Activated naive CD4-positive, alpha-beta T cell treated with anti-CD3 and anti-CD28 coated beads, Interleukin-2, amount 50 U/mL, for 24 hours (primary cell): Measurements from ENCODE around the gene RIPOR3.

ENCODE experiments used
- H3K27ac Mint-ChIP-seq: one replicate; pipeline ENCODE4 v1.8.0; 2021; ENCODE audit warnings: mild to moderate bottlenecking, mixed read lengths
- H3K27me3 Mint-ChIP-seq: one replicate; pipeline ENCODE4 v1.8.0; 2021; ENCODE audit warnings: mixed read lengths
- H3K36me3 Mint-ChIP-seq: one replicate; pipeline ENCODE4 v1.8.0; 2021; ENCODE audit warnings: mixed read lengths
- H3K4me1 Mint-ChIP-seq: one replicate; pipeline ENCODE4 v1.8.0; 2021; ENCODE audit warnings: mixed read lengths
- H3K4me3 Mint-ChIP-seq: one replicate; pipeline ENCODE4 v1.8.0; 2021; ENCODE audit warnings: mild to moderate bottlenecking, mixed read lengths
- H3K9me3 Mint-ChIP-seq: one replicate; pipeline ENCODE4 v1.8.0; 2021; ENCODE audit warnings: mixed read lengths

RIPOR3 gene

DNA sequence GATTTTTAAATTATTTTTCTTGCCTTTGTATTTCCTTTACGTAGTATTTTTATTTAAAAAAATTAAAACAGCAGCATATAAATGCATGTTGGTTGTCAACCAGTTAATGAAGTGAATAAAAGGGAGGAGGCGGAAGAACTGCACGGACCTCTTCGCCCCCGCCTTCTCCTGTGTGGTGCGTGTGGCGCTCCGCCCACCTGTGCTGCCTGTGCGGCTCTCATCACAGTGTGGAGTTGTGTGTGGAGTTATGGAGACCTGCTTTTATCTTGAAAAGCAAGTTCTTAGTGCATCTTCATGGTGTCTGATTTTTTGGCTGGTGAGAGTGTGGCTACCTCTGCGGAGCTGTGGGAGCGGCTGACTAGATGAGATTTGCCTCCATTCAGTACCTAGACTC is 122.8 kb downstream of the RIPOR3 start:
- no peaks in the 10 kb centered on the region for H3K9me3 Mint-ChIP-seq
- H3K27me3 Mint-ChIP-seq: no peaks in the 10 kb centered on the region
- H3K36me3 Mint-ChIP-seq: peaks cover 21% of the 10 kb centered on the region
- H3K27ac Mint-ChIP-seq: peak overlapping the region; percentile 77
- H3K4me1 Mint-ChIP-seq: peaks cover 83% of the 10 kb centered on the region
- H3K4me3 Mint-ChIP-seq: peak overlapping the region; percentile 11

DNA sequence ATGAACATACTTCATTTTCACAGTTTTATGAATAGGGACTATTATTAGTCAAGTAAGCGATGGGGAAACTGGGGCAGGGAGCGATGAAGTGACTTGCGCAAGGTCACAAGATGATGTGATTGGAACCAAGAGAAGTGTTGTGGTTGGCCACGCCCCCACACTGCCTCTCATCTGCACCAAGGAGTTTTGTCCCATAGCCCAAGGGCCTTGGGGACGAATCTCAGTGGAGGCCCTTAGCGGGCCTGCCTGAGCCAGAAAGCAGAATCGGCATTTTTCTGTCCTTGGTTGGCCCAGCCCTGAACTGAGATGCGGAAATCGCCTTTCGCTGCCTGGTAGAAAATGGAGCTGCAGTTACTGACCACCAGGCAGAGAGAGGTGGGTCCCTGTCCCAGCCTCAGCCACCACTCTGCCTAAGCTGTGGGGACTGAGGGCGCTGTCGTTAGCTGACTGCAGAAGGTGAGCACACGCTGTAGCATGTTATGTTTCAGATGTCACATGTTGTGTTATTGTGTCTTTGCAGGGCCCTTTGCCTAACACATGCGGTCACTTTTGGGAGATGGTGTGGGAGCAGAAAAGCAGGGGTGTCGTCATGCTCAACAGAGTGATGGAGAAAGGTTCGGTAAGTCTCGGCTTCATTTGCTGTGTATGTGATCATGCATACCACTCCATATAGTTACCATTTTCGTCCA is 123.3 kb downstream of the RIPOR3 start:
- no peaks in the 10 kb centered on the region for H3K27me3 Mint-ChIP-seq
- peaks cover 24% of the 10 kb centered on the region for H3K36me3 Mint-ChIP-seq
- peaks cover 83% of the 10 kb centered on the region for H3K4me1 Mint-ChIP-seq
- H3K9me3 Mint-ChIP-seq: no peaks in the 10 kb centered on the region
- peak overlapping the region; percentile 13 for H3K4me3 Mint-ChIP-seq
- H3K27ac Mint-ChIP-seq: peak overlapping the region; percentile 82

DNA sequence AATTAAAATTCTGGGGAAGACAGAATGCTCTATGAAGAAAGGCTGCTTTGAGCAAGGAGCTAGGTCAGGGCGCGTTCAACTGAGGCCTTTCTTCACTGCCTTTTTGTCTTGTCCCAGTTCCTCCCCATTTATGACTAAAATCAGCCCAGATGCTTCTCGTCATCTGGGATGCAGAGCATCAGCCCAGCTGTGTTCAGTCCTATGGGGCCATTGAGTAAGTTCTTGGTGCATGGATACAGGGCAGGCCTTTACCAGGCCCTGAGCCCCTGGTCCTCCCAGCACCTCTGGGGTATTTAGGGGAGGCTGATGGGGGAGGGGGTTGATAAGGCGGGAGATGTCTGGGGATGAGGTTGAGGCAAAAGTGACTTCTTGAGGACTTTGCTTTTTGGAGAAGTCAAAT is 125.5 kb downstream of the RIPOR3 start:
- no peaks in the 10 kb centered on the region for H3K9me3 Mint-ChIP-seq
- H3K27me3 Mint-ChIP-seq: no peaks in the 10 kb centered on the region
- H3K4me3 Mint-ChIP-seq: no peak overlapping the region
- peak overlapping the region; percentile 65 for H3K27ac Mint-ChIP-seq
- H3K4me1 Mint-ChIP-seq: peaks cover 84% of the 10 kb centered on the region
- H3K36me3 Mint-ChIP-seq: peaks cover 28% of the 10 kb centered on the region

DNA sequence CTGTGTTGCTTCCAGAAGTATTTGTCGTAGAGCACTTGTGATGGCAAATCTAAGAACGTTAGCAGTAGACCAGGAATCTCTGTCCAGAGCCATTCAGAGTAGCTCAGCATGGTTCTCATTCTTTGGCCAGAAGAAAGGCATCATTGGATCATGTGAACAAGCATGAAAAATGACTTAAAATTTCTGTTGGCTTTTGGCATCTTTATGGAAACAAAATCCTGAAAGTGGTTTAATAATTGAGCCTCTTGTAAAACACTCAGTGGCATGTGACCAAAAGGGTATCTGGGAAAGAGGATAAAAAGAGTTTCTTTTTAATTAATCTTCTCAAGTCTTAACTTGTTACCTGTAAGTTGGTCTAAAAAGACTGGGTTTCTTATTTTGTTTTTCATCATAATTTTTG is 126.0 kb downstream of the RIPOR3 start:
- Mint-ChIP-seq H3K36me3 (peaks cover 28% of the 10 kb centered on the region), H3K4me3 (no peak overlapping the region), H3K27me3 (no peaks in the 10 kb centered on the region), H3K4me1 (peaks cover 82% of the 10 kb centered on the region), H3K27ac (peak overlapping the region; percentile 99), H3K9me3 (no peaks in the 10 kb centered on the region)

DNA sequence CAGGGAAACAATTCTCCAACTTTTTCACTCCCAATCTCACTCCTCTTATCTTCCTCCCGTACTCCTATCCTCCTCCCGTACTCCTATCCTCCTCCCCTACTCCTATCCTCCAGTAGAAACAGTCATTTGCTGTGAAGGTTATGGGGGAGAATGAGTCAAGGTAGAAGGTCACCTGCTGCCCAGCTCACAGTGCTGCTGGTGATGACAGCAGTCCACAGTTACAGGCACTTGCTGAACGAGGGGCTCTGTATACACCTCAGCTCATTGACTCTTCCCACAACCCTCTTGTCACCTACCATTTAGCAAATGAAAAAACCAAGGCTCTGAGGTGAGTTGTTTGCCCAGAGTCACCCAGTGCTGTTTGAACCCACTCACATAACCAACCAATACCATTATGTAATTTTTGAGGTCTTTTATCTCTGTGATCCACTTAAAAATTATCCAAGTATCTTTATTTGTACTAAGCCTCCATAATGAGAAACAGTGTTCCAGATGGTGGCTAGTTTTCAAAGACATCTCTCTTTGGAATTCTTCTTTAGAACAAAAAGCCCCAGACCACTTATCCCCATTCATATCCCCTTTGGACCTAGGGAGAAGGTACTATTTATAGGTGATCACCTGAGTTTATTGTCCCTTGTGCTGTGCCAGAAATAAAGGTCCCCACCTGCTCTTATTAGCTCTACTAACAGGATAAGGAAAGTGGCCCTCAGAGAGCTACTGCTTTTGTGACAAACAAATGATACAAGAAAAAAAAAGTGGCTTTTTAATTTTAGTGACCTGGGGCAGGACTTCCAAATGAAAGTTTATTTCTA is 128.0 kb downstream of the RIPOR3 start:
- H3K36me3 Mint-ChIP-seq: peaks cover 24% of the 10 kb centered on the region

DNA sequence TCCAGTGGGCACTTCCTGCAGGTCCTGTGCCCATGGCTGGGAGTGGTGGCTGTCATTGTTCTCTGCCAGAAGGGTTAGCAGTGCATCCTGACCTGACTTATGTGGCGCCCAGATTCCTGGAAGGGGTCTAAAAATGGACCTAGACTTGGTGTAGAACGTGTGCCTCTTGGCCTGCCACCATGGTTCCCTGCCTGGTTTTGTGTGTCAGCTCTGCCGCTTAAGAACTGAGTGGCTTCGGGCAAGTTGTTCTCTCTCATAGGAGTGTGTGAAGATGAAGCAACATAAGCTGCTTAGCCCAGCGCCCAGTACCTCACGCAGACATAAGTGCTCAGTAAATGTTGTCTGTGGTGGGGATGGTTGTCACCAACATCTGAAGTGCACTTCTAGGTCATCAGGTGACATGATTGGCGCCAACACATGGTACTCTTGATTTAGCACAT is 129.1 kb downstream of the RIPOR3 start:
- H3K27me3 Mint-ChIP-seq: no peaks in the 10 kb centered on the region
- H3K4me1 Mint-ChIP-seq: peaks cover 80% of the 10 kb centered on the region
- H3K9me3 Mint-ChIP-seq: no peaks in the 10 kb centered on the region
- no peak overlapping the region for H3K4me3 Mint-ChIP-seq
- peak overlapping the region; percentile 99 for H3K27ac Mint-ChIP-seq
- peaks cover 20% of the 10 kb centered on the region for H3K36me3 Mint-ChIP-seq

More for the DNA sequence above, 128.0 kb downstream of the RIPOR3 start:
- Mint-ChIP-seq H3K4me1 (peaks cover 79% of the 10 kb centered on the region), H3K4me3 (peak overlapping the region; percentile 73), H3K9me3 (no peaks in the 10 kb centered on the region), H3K27me3 (no peaks in the 10 kb centered on the region), H3K27ac (peak overlapping the region; percentile 99)

DNA sequence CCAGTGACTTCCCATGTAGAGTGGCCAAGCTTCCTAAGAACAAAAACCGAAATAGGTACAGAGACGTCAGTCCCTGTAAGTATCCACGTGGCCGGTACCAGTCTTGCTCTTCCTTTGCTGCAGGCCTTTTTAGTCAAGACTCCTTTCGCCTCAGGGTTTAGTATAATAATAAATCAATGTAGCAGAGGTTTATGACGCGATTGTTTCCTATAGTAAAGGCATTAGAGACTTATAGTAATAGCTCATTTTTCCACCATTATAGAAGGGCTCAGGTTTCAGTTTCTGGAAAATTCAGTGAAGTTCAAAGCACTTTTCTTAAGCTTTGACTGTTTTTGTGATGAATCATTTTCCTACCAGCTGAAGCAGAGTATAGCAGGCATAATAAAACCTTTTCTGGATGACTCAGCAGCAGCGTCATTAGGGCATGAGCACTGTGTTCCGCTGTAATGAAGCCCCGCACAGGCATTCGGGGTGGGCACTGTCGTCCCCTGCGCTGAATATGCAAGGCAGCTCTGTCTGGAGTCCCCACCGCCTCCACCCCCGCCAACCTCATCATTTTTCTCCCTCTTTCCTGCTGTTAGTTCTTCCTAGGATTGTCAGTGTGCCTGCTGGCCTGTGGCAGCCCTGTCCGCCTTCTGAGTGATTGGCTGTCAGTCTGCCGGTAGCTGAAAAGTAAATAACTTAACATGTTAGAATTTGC is 129.8 kb downstream of the RIPOR3 start:
- Mint-ChIP-seq H3K9me3 (no peaks in the 10 kb centered on the region), H3K27me3 (no peaks in the 10 kb centered on the region), H3K4me1 (peaks cover 76% of the 10 kb centered on the region), H3K27ac (peak overlapping the region; percentile 99), H3K4me3 (peak overlapping the region; percentile 94), H3K36me3 (peaks cover 18% of the 10 kb centered on the region)

DNA sequence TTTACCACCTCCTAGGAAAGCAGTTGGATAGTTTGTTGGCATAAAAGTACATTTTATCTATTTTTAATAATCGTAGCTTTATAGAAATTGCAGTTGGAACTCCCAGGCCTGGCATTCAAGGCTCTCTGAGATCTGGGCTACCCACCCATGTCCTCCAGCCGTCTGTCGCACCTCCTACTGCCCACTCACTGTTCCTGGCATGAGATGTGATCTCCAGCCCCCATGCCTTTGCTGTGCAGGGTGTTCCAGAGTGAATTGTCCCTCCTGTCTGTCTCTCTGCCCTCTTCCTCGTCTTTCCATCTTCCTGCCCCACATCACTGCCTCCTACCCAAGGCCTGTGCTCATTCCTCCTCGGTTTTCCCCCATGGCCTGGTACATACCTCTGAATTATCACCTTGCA is 130.5 kb downstream of the RIPOR3 start:
- Mint-ChIP-seq H3K27me3 (no peaks in the 10 kb centered on the region), H3K4me3 (peak overlapping the region; percentile 94), H3K4me1 (peaks cover 73% of the 10 kb centered on the region), H3K9me3 (no peaks in the 10 kb centered on the region), H3K27ac (peak overlapping the region; percentile 99), H3K36me3 (peaks cover 18% of the 10 kb centered on the region)

DNA sequence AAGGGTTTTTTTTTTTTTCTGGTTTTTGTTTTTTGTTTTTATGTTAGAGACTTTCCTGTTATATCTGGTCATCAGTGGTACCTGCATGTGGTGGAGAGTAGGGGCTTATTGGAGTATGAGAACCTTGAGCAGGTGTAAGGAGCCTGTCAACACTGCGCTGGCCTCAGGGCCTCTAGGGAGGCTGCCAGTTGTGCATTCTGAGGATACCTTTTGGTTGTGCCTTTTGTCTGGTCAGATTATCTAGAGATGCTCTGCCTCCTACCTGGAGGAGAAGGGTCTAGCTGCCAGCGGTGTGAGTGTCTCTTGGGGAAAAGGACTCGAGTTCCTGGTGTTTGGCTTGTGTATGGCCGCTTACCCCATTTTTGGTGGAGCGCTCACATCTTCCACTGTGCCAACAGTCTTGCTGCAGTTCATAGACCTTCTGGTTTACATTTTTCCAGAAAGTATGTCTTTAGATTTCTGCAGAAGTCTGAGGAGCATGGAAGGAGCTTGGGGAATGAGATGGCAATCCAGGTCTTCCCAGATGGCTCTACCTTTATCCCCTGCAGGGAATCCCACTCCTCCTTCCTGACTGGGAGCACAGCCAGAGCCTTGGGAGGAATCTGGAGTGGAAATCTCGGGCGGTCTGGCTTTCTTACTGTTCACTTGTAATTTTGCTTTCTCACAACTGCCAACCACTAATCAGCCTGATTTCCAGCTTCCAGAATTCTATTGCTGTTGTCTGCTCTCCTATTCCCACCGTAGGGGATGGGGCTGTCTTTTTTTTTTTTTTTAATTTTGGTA is 131.3 kb downstream of the RIPOR3 start:
- Mint-ChIP-seq H3K36me3 (peaks cover 18% of the 10 kb centered on the region), H3K9me3 (no peaks in the 10 kb centered on the region), H3K4me3 (peak overlapping the region; percentile 71), H3K4me1 (peaks cover 71% of the 10 kb centered on the region), H3K27ac (peak overlapping the region; percentile 95), H3K27me3 (no peaks in the 10 kb centered on the region)

DNA sequence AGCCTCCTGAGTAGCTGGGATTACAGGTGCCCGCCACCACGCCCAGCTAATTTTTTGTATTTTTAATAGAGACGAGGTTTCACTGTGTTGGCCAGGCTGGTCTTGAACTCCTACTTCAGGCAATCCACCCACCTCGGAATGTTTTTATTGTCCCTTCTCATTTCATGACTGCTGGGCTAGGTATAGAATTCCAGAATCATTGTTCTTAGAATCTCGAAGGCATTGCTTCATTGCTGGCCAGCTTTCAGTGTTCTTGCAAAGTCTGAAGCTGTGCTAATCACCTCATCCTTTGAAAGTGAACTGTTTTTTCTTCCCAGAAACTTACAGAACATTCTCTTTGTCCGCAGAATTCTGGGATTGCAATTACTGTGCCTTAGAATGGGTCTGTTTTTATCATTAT is 132.2 kb downstream of the RIPOR3 start:
- Mint-ChIP-seq H3K4me3 (peak overlapping the region; percentile 71), H3K27me3 (no peaks in the 10 kb centered on the region), H3K9me3 (no peaks in the 10 kb centered on the region), H3K36me3 (peaks cover 18% of the 10 kb centered on the region), H3K4me1 (peaks cover 62% of the 10 kb centered on the region), H3K27ac (peak overlapping the region; percentile 95)

DNA sequence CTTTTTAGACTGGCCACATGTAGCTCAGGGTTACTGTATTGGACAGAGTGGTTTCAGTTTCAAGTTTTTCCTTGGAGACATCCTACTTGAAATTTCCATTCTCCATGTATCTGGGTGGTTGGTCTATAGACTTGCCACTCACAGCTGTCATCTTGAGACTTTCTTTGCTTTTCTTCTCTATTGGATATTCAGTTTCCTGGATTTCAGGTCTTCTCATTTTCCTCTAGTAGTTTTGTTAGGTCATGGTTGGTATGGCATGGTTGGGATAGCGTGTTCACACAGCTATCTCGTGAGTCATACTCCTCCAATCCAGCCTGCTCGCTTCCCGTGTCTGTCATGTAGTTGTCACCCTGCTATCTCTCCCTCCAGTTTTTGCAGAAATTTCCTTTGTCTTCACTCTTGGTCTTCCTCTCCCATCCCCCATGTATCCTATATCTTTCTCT is 132.8 kb downstream of the RIPOR3 start:
- H3K4me1 Mint-ChIP-seq: peaks cover 58% of the 10 kb centered on the region
- H3K4me3 Mint-ChIP-seq: no peak overlapping the region
- H3K27me3 Mint-ChIP-seq: no peaks in the 10 kb centered on the region
- peak overlapping the region; percentile 87 for H3K27ac Mint-ChIP-seq
- no peaks in the 10 kb centered on the region for H3K9me3 Mint-ChIP-seq
- peaks cover 18% of the 10 kb centered on the region for H3K36me3 Mint-ChIP-seq

DNA sequence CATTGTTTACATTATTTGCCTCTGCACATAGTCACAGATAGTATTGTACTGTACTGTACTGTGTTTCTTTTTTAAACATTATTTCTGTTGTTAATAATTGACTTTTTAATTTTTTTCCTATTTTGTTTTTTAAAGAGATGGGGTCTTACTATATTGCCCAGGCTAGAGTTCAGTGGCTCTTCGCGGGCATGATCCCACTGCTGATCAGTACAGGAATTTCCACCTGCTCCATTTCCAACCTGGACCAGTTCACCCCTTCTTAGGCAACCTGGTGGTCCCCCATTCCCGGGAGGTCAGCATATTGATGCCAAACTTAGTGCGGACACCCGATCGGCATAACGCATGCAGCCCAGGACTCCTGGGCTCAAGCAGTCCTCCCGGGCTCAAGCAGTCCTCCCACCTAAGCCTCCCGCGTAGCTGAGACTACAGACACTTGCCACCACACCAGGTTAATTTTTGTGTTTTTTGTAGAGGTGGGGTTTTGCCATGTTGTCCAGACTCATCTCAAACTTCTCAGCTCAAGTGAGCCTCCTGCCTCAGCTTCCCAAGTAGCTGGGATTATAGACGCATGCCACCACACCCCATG is 133.7 kb downstream of the RIPOR3 start:
- peaks cover 50% of the 10 kb centered on the region for H3K4me1 Mint-ChIP-seq
- H3K36me3 Mint-ChIP-seq: peaks cover 13% of the 10 kb centered on the region
- H3K27ac Mint-ChIP-seq: peak overlapping the region; percentile 19
- H3K9me3 Mint-ChIP-seq: no peaks in the 10 kb centered on the region
- no peaks in the 10 kb centered on the region for H3K27me3 Mint-ChIP-seq
- no peak overlapping the region for H3K4me3 Mint-ChIP-seq

DNA sequence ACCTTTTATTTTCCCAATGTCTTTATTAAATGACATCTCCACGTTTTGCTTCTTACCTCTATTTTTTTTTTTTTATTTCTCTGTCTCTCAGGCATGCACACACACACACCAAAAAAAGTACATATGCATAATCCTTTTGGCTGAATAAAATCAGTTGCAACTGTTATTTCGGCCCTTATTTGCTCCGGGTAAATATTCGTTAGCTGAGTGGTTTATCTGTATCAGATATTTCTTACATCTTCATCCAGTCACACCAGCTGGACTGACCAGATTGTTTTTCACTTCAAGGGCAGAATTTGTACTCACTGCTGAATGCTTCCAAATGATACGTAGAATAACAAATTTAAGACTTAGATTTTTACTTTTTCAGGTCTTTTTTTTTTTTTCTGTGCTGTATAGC is 135.7 kb downstream of the RIPOR3 start:
- H3K27me3 Mint-ChIP-seq: no peaks in the 10 kb centered on the region
- H3K36me3 Mint-ChIP-seq: peaks cover 12% of the 10 kb centered on the region
- H3K9me3 Mint-ChIP-seq: no peaks in the 10 kb centered on the region
- H3K4me1 Mint-ChIP-seq: peaks cover 32% of the 10 kb centered on the region
- peak overlapping the region; percentile 41 for H3K4me3 Mint-ChIP-seq
- H3K27ac Mint-ChIP-seq: no peak overlapping the region

DNA sequence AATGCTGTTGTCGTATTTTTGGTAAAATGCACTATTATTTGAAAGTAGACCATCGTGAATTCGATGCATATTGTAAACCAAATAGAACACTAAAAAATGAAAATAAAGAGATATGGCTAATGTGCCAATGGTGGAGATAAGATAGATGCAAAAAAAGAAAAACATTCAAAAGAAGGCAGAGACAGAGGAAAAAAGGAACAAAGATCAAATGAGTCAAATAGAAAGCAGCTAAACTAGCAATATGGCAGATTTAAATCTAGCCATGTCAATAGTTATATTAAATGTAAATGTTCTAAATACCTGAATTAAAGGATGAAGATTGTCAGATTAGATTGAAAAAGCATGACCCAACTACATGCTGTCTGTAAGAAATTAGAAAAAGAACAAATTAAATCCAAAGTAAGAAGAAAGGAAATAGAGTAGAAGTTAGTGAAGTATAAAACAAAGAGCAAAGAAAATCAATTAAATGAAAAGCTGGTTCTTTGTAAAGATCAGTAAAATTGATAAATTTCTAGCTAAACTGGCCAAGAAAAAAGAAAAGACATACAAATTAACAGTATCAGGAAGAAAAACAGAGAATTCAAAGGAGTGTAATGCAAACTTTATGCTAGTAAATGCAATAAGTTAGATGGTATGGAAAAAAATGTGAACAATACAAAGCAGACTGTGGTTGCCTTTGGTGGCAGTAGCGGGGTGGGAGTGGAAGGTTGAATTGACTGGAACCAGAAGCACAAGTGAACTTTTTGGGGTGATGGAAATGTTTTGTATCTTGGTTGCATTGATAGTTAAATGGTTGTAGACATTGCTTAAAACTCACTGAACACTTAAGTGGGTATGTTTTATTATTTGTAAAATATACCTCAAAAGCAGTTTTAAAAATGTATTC is 136.4 kb downstream of the RIPOR3 start:
- Mint-ChIP-seq H3K36me3 (peaks cover 12% of the 10 kb centered on the region), H3K27me3 (no peaks in the 10 kb centered on the region), H3K4me3 (no peak overlapping the region), H3K27ac (no peak overlapping the region), H3K4me1 (peaks cover 28% of the 10 kb centered on the region), H3K9me3 (no peaks in the 10 kb centered on the region)
